Measurements from ENCODE around the gene SMARCA2.

Gene SMARCA2

GRCh38 chr9:2017331-2018161 is 2.4 kb downstream of the SMARCA2 start:
- TF ChIP-seq EGR1 (IDR thresholded peaks at IDR 0.05) (no peak), USF1 (IDR thresholded peaks at IDR 0.05) (no peak), TAF1 (IDR thresholded peaks at IDR 0.05; ENCODE audit: low read depth) (no peak), FOXM1 (IDR thresholded peaks at IDR 0.05; ENCODE audit: borderline replicate concordance, low read depth) (no peak), TEAD4 (IDR thresholded peaks at IDR 0.05) (peak; percentile 17; the same call in 1 of the 2 replicates), ZBTB7A (IDR thresholded peaks at IDR 0.05; ENCODE audit: low read depth) (no peak), RAD21 (IDR thresholded peaks at IDR 0.05; ENCODE audit: low read depth) (no peak), NFIC (IDR thresholded peaks at IDR 0.05) (no peak), CEBPB (IDR thresholded peaks at IDR 0.05) (no peak; the same call in 1 of the 2 replicates), REST (IDR thresholded peaks at IDR 0.05; ENCODE audit: low read depth) (no peak), EP300 (IDR thresholded peaks at IDR 0.05; ENCODE audit: borderline replicate concordance) (no peak), CREB1 (IDR thresholded peaks at IDR 0.05; ENCODE audit: low read depth) (no peak), MAX (IDR thresholded peaks at IDR 0.05) (peak; percentile 78), TCF12 (IDR thresholded peaks at IDR 0.05; ENCODE audit: low read depth) (0 out of 2 replicates have a peak, but pooled peaks have one; percentile 25), YY1 (IDR thresholded peaks at IDR 0.05; ENCODE audit: low read depth) (peak; percentile 64; the same call in 1 of the 2 replicates)

- no peak for TF ChIP-seq CREB1 (IDR thresholded peaks at IDR 0.05; ENCODE audit: low read depth)
- no peak for TF ChIP-seq TCF12 (IDR thresholded peaks at IDR 0.05; ENCODE audit: low read depth)
- TF ChIP-seq TEAD4 (IDR thresholded peaks at IDR 0.05), result no peak
- no peak for TF ChIP-seq CEBPB (IDR thresholded peaks at IDR 0.05)
- no peak for TF ChIP-seq EP300 (IDR thresholded peaks at IDR 0.05; ENCODE audit: borderline replicate concordance)
- no peak for TF ChIP-seq ZBTB7A (IDR thresholded peaks at IDR 0.05; ENCODE audit: low read depth)
- TF ChIP-seq RAD21 (IDR thresholded peaks at IDR 0.05; ENCODE audit: low read depth), result no peak
- TF ChIP-seq YY1 (IDR thresholded peaks at IDR 0.05; ENCODE audit: low read depth), result no peak
- TF ChIP-seq TAF1 (IDR thresholded peaks at IDR 0.05; ENCODE audit: low read depth), result no peak
- TF ChIP-seq MAX (IDR thresholded peaks at IDR 0.05), result no peak
- no peak for TF ChIP-seq REST (IDR thresholded peaks at IDR 0.05; ENCODE audit: low read depth)
These were observed 3.1 kb downstream of the SMARCA2 start for GRCh38 chr9:2018162-2018643.

- no peak for TF ChIP-seq TCF12 (IDR thresholded peaks at IDR 0.05; ENCODE audit: low read depth)
- TF ChIP-seq ZBTB7A (IDR thresholded peaks at IDR 0.05; ENCODE audit: low read depth), result no peak
- TF ChIP-seq REST (IDR thresholded peaks at IDR 0.05; ENCODE audit: low read depth), result no peak
- TF ChIP-seq CEBPB (IDR thresholded peaks at IDR 0.05), result no peak
- TF ChIP-seq YY1 (IDR thresholded peaks at IDR 0.05; ENCODE audit: low read depth), result no peak
- no peak for TF ChIP-seq MAX (IDR thresholded peaks at IDR 0.05)
- TF ChIP-seq CREB1 (IDR thresholded peaks at IDR 0.05; ENCODE audit: low read depth), result no peak
- TF ChIP-seq RAD21 (IDR thresholded peaks at IDR 0.05; ENCODE audit: low read depth), result no peak
- no peak for TF ChIP-seq EP300 (IDR thresholded peaks at IDR 0.05; ENCODE audit: borderline replicate concordance)
These were observed 3.8 kb downstream of the SMARCA2 start for GRCh38 chr9:2018764-2019558.

All from Ishikawa (cell line).